Measurements from ENCODE around the gene PXN.

GRCh38 chr12:120237360-120238171 is 28.0 kb downstream of the PXN start:
- TF ChIP-seq ZBTB33 (IDR thresholded peaks at IDR 0.05) (no peak), RAD21 (IDR thresholded peaks at IDR 0.05) (no peak), HNF4G (IDR thresholded peaks at IDR 0.05) (no peak), CTCF (IDR thresholded peaks at IDR 0.05; ENCODE audit: low read depth, low read length, missing input control) (no peak), HNF4A (conservative IDR thresholded peaks at IDR 0.05) (no peak), REST (IDR thresholded peaks at IDR 0.05) (no peak), GABPA (IDR thresholded peaks at IDR 0.05 in 1 of 2, conservative IDR thresholded peaks at IDR 0.05 in 1 of 2) (no peak), SP1 (IDR thresholded peaks at IDR 0.05) (no peak), JUND (IDR thresholded peaks at IDR 0.05) (no peak), RXRA (IDR thresholded peaks at IDR 0.05) (no peak)
